Measurements from ENCODE around the gene GPR39.

DNA sequence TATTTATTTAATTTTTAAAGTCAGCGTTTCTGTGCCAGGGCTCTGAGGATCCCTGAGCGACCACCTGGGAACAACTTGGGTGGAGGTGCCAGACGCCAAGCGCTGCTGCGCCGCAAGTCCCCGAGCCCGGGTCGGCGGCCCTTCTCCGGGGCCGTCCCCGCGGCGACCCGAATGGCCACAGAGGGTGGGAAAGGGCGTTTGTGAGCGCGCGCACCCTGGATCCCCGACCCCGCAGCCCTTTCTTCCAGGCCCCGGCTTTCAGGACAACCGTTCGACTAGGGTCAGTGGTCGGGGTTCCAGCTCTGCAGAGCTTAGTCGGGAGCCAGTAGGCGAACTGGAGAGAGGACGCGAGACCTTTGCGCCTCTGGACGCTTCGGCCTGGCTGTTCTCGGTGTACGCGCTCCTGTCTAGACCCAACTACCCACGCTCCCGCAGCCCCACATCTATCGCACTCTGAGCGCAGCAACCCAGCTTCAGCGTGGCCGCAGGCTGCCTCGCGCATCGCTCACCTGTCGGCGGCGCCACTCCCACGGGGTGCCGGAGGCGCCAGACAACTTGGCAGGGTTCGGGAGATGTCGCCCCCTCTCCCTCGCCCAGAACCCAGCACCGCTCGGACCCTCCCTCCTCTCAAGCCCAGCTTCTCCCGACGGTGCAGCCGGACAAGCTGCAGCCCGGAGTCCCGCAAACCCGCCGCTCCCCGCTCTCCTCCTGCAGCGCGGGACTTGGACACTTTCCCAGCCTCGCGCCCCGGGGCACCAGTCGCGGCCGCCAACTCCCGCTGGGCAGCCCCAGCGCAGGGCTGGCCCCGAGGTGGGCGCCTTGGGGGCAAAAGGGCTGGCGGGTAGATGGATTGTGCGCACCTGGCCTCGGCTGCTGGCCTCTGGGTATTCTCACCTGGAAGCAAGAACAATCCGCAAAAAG lies 252.6 kb downstream of the GPR39 start:
- no peak for TF ChIP-seq CTCF (conservative IDR thresholded peaks at IDR 0.05)
- no peak for TF ChIP-seq ZFX (IDR thresholded peaks at IDR 0.05)

All from C4-2B (cell line).